HG03558 (cell line): Measurements from ENCODE around the gene LGALS13.
"Not testable (repeated sequence)": the region's sequence is repeated elsewhere in the genome, so short reads cannot be mapped to it uniquely, and the experiment has no call there.

ENCODE experiments used
- ATAC-seq: cut with Tn5 transposase; IDR thresholded peaks from one replicate; pipeline ENCODE4 v1.9.1; 2021; ENCODE audit warnings: moderate number of reproducible peaks; ENCODE audit not compliant: unreplicated experiment; ENCODE audit errors: extremely low read depth

The LGALS13 gene

GRCh38 chr19:39613597-39613996, 11.3 kb downstream of the LGALS13 start:
- ATAC-seq, result no peak

- no peak for ATAC-seq
Measured at GRCh38 chr19:39617745-39618144, 15.4 kb downstream of the LGALS13 start.

- no peak for ATAC-seq
Measured at GRCh38 chr19:39623946-39624345, 21.6 kb downstream of the LGALS13 start.

- ATAC-seq, result not testable (repeated sequence)
Measured at GRCh38 chr19:39627631-39628030, 25.3 kb downstream of the LGALS13 start.

- no peak for ATAC-seq
Measured at GRCh38 chr19:39631178-39631577, 28.9 kb downstream of the LGALS13 start.

- no peak for ATAC-seq
Measured at GRCh38 chr19:39631626-39632025, 29.3 kb downstream of the LGALS13 start.

- ATAC-seq, result no peak
Measured at GRCh38 chr19:39637891-39638290, 35.6 kb downstream of the LGALS13 start.

- ATAC-seq, result no peak
Measured at GRCh38 chr19:39641773-39642172, 39.4 kb downstream of the LGALS13 start.

GRCh38 chr19:39643591-39643990, 41.3 kb downstream of the LGALS13 start:
- no peak for ATAC-seq

GRCh38 chr19:39645800-39646411, 43.6 kb downstream of the LGALS13 start:
- no peak for ATAC-seq

- ATAC-seq, result no peak
Measured at GRCh38 chr19:39647918-39648317, 45.6 kb downstream of the LGALS13 start.

- no peak for ATAC-seq
Measured at GRCh38 chr19:39655613-39656012, 53.3 kb downstream of the LGALS13 start, which contains the start of gene LGALS16. TSS of gene LGALS16 (plus strand) at chr19:39655913. CDS start at chr19:39655962, 49 bp downstream.
